ENCODE results near the gene AGPAT1.
A peak's percentile ranks its signal among the peaks of the same experiment; 100 is the strongest.

AGPAT1 gene

DNA sequence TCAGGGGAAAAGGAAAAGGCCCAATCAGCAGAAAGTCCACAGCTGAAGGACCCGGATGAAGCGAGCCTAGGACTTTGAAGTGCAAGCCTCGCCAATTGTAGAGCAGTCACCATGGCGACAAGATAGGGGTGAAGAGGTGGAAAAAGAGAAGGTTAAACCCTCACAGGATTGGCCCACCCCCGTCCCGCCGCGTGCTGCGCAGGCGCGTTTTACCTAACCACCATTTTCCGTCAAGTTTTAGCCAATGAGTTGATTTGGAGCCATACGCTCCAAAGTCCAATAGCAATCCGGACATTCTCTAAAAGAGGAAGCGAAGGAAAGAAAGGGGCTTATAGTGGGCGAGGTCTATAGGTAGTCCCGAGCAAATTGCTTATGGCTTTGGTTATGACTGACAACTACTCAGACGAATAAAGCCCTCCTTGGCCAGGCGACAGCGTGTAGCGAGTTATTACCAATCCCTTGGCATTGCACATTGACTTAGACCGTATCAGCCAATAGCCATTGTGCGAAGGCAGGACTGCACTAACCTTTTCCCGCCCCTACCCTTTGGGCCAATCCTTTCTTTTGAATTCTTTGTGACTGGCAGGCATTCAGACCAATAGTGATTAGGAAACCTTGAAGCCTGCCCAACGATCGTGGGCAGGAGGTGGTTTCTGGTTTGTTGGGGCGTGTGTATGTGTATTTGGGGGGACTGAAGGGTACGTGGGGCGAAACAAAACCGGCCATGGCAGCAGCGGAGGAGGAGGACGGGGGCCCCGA, 2.1 kb upstream of the AGPAT1 start, which contains the start of gene RNF5:
Gene RNF5, plus strand, starts transcription at position 618 of the 759 bp plus-strand sequence. Its CDS starts 107 bp downstream, at position 725.
- TF ChIP-seq, protein P1, sequence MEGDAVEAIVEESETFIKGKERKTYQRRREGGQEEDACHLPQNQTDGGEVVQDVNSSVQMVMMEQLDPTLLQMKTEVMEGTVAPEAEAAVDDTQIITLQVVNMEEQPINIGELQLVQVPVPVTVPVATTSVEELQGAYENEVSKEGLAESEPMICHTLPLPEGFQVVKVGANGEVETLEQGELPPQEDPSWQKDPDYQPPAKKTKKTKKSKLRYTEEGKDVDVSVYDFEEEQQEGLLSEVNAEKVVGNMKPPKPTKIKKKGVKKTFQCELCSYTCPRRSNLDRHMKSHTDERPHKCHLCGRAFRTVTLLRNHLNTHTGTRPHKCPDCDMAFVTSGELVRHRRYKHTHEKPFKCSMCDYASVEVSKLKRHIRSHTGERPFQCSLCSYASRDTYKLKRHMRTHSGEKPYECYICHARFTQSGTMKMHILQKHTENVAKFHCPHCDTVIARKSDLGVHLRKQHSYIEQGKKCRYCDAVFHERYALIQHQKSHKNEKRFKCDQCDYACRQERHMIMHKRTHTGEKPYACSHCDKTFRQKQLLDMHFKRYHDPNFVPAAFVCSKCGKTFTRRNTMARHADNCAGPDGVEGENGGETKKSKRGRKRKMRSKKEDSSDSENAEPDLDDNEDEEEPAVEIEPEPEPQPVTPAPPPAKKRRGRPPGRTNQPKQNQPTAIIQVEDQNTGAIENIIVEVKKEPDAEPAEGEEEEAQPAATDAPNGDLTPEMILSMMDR (conservative IDR thresholded peaks at IDR 0.05; ENCODE audit: low read depth) = no peak
- ChIA-PET CTCF (interaction anchor here (1.2 kb wide), 1 partner anchor 17 kb away, joined by 3 read pairs; no protein-coding TSS in a partner anchor), POLR2A (ENCODE audit: low non-redundant PET) (interaction anchor here (0.7 kb wide), 1 partner anchor 18 kb away, joined by 3 read pairs; no protein-coding TSS in a partner anchor)
- DNase-seq (ENCODE audit: low spot score) = peak; percentile 99
- H3K27ac ChIP-seq = peak within 1 kb of the TSS; percentile 97

- ChIA-PET CTCF (interaction anchor here (0.8 to 1.2 kb wide), 2 partner anchors 18 to 58 kb away, joined by 3 read pairs; no protein-coding TSS in a partner anchor), POLR2A (ENCODE audit: low non-redundant PET) (interaction anchor here (0.5 to 0.7 kb wide), 2 partner anchors 18 to 261 kb away, joined by 3 read pairs; no protein-coding TSS in a partner anchor)
- peak overlapping the region; percentile 97 for H3K27ac ChIP-seq
- DNase-seq (ENCODE audit: low spot score) = no peak
- TF ChIP-seq, protein P1 (conservative IDR thresholded peaks at IDR 0.05; ENCODE audit: low read depth) = no peak
Measured at GRCh38 chr6:32177183-32177787, 1.4 kb upstream of the AGPAT1 start.

GRCh38 chr6:32176476-32177182, 745 bp upstream of the AGPAT1 start:
- ChIA-PET CTCF (interaction anchor here (0.8 to 1.2 kb wide), 2 partner anchors 19 to 57 kb away, joined by 3 read pairs; no protein-coding TSS in a partner anchor), POLR2A (ENCODE audit: low non-redundant PET) (interaction anchor here (0.5 kb wide), 3 partner anchors 260 to 795 kb away, joined by 3 to 4 read pairs (median 3); no protein-coding TSS in a partner anchor)
- peak overlapping the region; percentile 97 for H3K27ac ChIP-seq
- TF ChIP-seq, protein P1 (conservative IDR thresholded peaks at IDR 0.05; ENCODE audit: low read depth) = no peak
- DNase-seq (ENCODE audit: low spot score) = peak; percentile 77

- CTCF ChIA-PET = no interaction called here
- POLR2A ChIA-PET (ENCODE audit: low non-redundant PET) = no interaction called here
- no peak for DNase-seq (ENCODE audit: low spot score)
- peak overlapping the region; percentile 97 for H3K27ac ChIP-seq
- TF ChIP-seq, protein P1 (conservative IDR thresholded peaks at IDR 0.05; ENCODE audit: low read depth) = no peak
Measured at GRCh38 chr6:32175322-32175710, 568 bp downstream of the AGPAT1 start.

DNA sequence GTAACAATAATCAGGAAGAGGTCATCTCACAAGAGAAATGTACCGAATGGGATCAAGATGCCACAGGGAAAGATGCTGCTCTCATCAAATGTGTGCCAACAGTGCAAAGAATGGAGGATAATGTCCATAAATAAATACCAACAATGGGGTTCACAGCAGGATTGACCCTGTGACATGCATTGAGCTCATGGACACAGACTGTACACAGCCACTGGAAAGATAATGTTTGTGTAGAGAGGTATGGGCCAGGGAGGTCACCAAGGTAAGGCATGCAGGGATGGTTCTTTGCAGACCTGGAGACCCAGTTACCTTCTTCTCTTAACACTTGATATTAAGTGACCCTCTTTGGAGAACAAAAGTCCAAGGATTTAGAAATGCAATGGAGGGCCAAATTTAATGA, 1.5 kb downstream of the AGPAT1 start:
- POLR2A ChIA-PET (ENCODE audit: low non-redundant PET) = no interaction called here
- no peak overlapping the region for H3K27ac ChIP-seq

More for the DNA sequence above, 1.5 kb downstream of the AGPAT1 start:
- CTCF ChIA-PET = interaction anchor here (1.0 kb wide), 1 partner anchor 20 kb away, joined by 3 read pairs; no protein-coding TSS in a partner anchor
- TF ChIP-seq, protein P1 (conservative IDR thresholded peaks at IDR 0.05; ENCODE audit: low read depth) = no peak
- DNase-seq (ENCODE audit: low spot score) = no peak
